ENCODE measurements around the gene CNOT6L. TPM values are rescaled to one million over a fixed set of nuclear protein-coding genes. Genes with fewer than 3 reads are reported as not detected.

CNOT6L gene
- total and polyA plus RNA-seq, 2 of the 4 experiments (the other 2 are of a cell fraction): 3.5 to 21.1 TPM

GRCh38 chr4:77728420-77728819, 90.7 kb downstream of the CNOT6L start:
- no peak overlapping the region for H4K5ac ChIP-seq (ENCODE audit: low read depth, low read length)
- no peak overlapping the region for H2BK5ac ChIP-seq (ENCODE audit: low read depth, low read length, poor library complexity, severe bottlenecking)
- H3K27me3 ChIP-seq (ENCODE audit: control insufficient read depth, insufficient read depth, low read length): no peaks in the 10 kb centered on the region
- no peak overlapping the region for H4K91ac ChIP-seq (ENCODE audit: insufficient read depth, low read depth, low read length)
- H3K4me1 ChIP-seq (ENCODE audit: control insufficient read depth, insufficient read depth, low read length): no peaks in the 10 kb centered on the region
- ChIA-PET CTCF (interaction anchor here (0.5 to 1.1 kb wide), 2 partner anchors 11 to 41 kb away, joined by 3 read pairs; no protein-coding TSS in a partner anchor), POLR2A (ENCODE audit: unreplicated experiment) (no interaction called here)
- H3K4me3 ChIP-seq (ENCODE audit: insufficient read depth, low read depth, low read length): no peak overlapping the region
- no peak overlapping the region for H3K9ac ChIP-seq (ENCODE audit: low read depth, low read length)
- no peak overlapping the region for H3K4me2 ChIP-seq (ENCODE audit: low read depth, low read length)
- H3K18ac ChIP-seq (ENCODE audit: low read depth, low read length): no peak overlapping the region
- H3K4ac ChIP-seq (ENCODE audit: low read depth, low read length): no peak overlapping the region
- no peaks in the 10 kb centered on the region for H4K20me1 ChIP-seq (ENCODE audit: insufficient read depth, low read length)
- intact Hi-C loops (cut with micrococcal nuclease) (no loop called here), in situ Hi-C loops (cut with MboI; ENCODE audit: low sequenced_read_pairs) (no loop called here), dilution Hi-C loops (cut with HindIII; ENCODE audit: low sequenced_read_pairs, unreplicated experiment) (no loop called here)
- H2AK5ac ChIP-seq (ENCODE audit: low read depth, low read length): no peak overlapping the region
- no peak overlapping the region for H2AK9ac ChIP-seq (replicated peaks; ENCODE audit: low read depth, low read length, poor library complexity)
- ATAC-seq (ENCODE audit: low read depth) (no peak), DNase-seq (no peak)
- no peak overlapping the region for H3K23ac ChIP-seq (ENCODE audit: low read depth, low read length)
- H3K79me1 ChIP-seq (ENCODE audit: low read depth in 1 of 2, low read length in 2 of 2): no peaks in the 10 kb centered on the region
- H2BK120ac ChIP-seq (ENCODE audit: low read depth, low read length): no peak overlapping the region
- no peak overlapping the region for H2BK20ac ChIP-seq (ENCODE audit: low read depth, low read length)
- BruUV-seq (replicated peaks): no TSS peak
- H2AFZ ChIP-seq (replicated peaks; ENCODE audit: low read length, poor library complexity): no peak overlapping the region
- no peak overlapping the region for H3K56ac ChIP-seq (ENCODE audit: extremely low read depth, insufficient read depth, low read length)
- no peak for TF ChIP-seq RAD21 (IDR thresholded peaks at IDR 0.05; ENCODE audit: low read length)
- TF ChIP-seq CEBPB (IDR thresholded peaks at IDR 0.05; ENCODE audit: low read depth, low read length): no peak
- no peak for TF ChIP-seq SMC3 (IDR thresholded peaks at IDR 0.05; ENCODE audit: low read depth, low read length)
- TF ChIP-seq MAZ (IDR thresholded peaks at IDR 0.05; ENCODE audit: borderline replicate concordance, low read depth, low read length): no peak
- no peak for TF ChIP-seq MXI1 (IDR thresholded peaks at IDR 0.05; ENCODE audit: borderline replicate concordance, low read depth, low read length)
- no peak for TF ChIP-seq RCOR1 (IDR thresholded peaks at IDR 0.05; ENCODE audit: insufficient replicate concordance, low read length)
- no peak for TF ChIP-seq FOS (IDR thresholded peaks at IDR 0.05; ENCODE audit: low read depth, low read length)
- no peak for TF ChIP-seq CHD1 (IDR thresholded peaks at IDR 0.05; ENCODE audit: low read depth, low read length)
- no peak for TF ChIP-seq RFX5 (IDR thresholded peaks at IDR 0.05; ENCODE audit: low read depth, low read length)
- TF ChIP-seq MAFK (IDR thresholded peaks at IDR 0.05; ENCODE audit: low read depth, low read length): no peak
- TF ChIP-seq, protein P1, sequence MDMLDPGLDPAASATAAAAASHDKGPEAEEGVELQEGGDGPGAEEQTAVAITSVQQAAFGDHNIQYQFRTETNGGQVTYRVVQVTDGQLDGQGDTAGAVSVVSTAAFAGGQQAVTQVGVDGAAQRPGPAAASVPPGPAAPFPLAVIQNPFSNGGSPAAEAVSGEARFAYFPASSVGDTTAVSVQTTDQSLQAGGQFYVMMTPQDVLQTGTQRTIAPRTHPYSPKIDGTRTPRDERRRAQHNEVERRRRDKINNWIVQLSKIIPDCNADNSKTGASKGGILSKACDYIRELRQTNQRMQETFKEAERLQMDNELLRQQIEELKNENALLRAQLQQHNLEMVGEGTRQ (IDR thresholded peaks at IDR 0.05; ENCODE audit: low read depth, low read length): no peak
- TF ChIP-seq NFE2L2 (IDR thresholded peaks at IDR 0.05; ENCODE audit: low read depth, low read length): no peak
- TF ChIP-seq, protein P2, sequence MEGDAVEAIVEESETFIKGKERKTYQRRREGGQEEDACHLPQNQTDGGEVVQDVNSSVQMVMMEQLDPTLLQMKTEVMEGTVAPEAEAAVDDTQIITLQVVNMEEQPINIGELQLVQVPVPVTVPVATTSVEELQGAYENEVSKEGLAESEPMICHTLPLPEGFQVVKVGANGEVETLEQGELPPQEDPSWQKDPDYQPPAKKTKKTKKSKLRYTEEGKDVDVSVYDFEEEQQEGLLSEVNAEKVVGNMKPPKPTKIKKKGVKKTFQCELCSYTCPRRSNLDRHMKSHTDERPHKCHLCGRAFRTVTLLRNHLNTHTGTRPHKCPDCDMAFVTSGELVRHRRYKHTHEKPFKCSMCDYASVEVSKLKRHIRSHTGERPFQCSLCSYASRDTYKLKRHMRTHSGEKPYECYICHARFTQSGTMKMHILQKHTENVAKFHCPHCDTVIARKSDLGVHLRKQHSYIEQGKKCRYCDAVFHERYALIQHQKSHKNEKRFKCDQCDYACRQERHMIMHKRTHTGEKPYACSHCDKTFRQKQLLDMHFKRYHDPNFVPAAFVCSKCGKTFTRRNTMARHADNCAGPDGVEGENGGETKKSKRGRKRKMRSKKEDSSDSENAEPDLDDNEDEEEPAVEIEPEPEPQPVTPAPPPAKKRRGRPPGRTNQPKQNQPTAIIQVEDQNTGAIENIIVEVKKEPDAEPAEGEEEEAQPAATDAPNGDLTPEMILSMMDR (conservative IDR thresholded peaks at IDR 0.05; ENCODE audit: low read depth, low read length): no peak
- TF ChIP-seq BHLHE40 (IDR thresholded peaks at IDR 0.05; ENCODE audit: low read depth, low read length): no peak
- TF ChIP-seq POLR2A (IDR thresholded peaks at IDR 0.05; ENCODE audit: low read depth, low read length): no peak
- TF ChIP-seq ELK1 (IDR thresholded peaks at IDR 0.05; ENCODE audit: borderline replicate concordance, low read depth, low read length): no peak
- no peak overlapping the region for H2BK15ac ChIP-seq (ENCODE audit: low read depth, low read length)
- peaks cover 2% of the 10 kb centered on the region; the same call in 1 of the 2 replicates for H3K36me3 ChIP-seq (ENCODE audit: control insufficient read depth, insufficient read depth, low read length)
- H4K8ac ChIP-seq (ENCODE audit: low read depth in 2 of 2, low read length in 2 of 2): no peak overlapping the region
- H3K9me1 ChIP-seq (ENCODE audit: insufficient read depth, low read length): no peaks in the 10 kb centered on the region
- no peak overlapping the region for H3K14ac ChIP-seq (replicated peaks; ENCODE audit: low read depth, low read length)
- H3K27ac ChIP-seq (ENCODE audit: insufficient read depth, low read length): no peak overlapping the region
- no peaks in the 10 kb centered on the region for H3K9me3 ChIP-seq (ENCODE audit: control insufficient read depth, insufficient read depth, low read length)
- WGBS, 2 experiments (ENCODE audit: extremely low coverage in 2 of 2, insufficient read length in 1 of 2): no CpG with 5 or more reads among the region's 1 CpG
